Measurements from ENCODE around the gene DAB1.

The DAB1 gene

GRCh38 chr1:57378534-57378933 is 45.3 kb downstream of the DAB1 start:
- no peak overlapping the region for H3K4me3 ChIP-seq (replicated peaks; ENCODE audit: insufficient read depth, low read length)
- no peak overlapping the region for H3K27ac ChIP-seq (replicated peaks)
- DNase-seq (ENCODE audit: low read depth in 1 of 2, low spot score in 1 of 2) = no peak
- TF ChIP-seq CTCF (IDR thresholded peaks at IDR 0.05; ENCODE audit: insufficient read depth, low read length) = no peak
- TF ChIP-seq SPI1 (IDR thresholded peaks at IDR 0.05; ENCODE audit: borderline replicate concordance, low read depth) = no peak
- no peak for TF ChIP-seq POLR2AphosphoS5 (IDR thresholded peaks at IDR 0.05; ENCODE audit: low read depth)
- TF ChIP-seq REST (IDR thresholded peaks at IDR 0.05; ENCODE audit: insufficient replicate concordance, low read depth) = no peak
- TF ChIP-seq GABPA (IDR thresholded peaks at IDR 0.05; ENCODE audit: low read depth) = no peak
- no peaks in the 10 kb centered on the region for H3K27me3 ChIP-seq (ENCODE audit: insufficient read depth, poor library complexity, severe bottlenecking)

- no peak for TF ChIP-seq SPI1 (IDR thresholded peaks at IDR 0.05; ENCODE audit: borderline replicate concordance, low read depth)
- no peak for TF ChIP-seq REST (IDR thresholded peaks at IDR 0.05; ENCODE audit: insufficient replicate concordance, low read depth)
- no peak for TF ChIP-seq GABPA (IDR thresholded peaks at IDR 0.05; ENCODE audit: low read depth)
- no peak for TF ChIP-seq CTCF (IDR thresholded peaks at IDR 0.05; ENCODE audit: insufficient read depth, low read length)
- no peak for TF ChIP-seq POLR2AphosphoS5 (IDR thresholded peaks at IDR 0.05; ENCODE audit: low read depth)
- H3K4me3 ChIP-seq (replicated peaks; ENCODE audit: insufficient read depth, low read length) = no peak overlapping the region
- H3K27ac ChIP-seq (replicated peaks) = no peak overlapping the region
- DNase-seq (ENCODE audit: low read depth in 1 of 2, low spot score in 1 of 2) = no peak
- H3K27me3 ChIP-seq (ENCODE audit: insufficient read depth, poor library complexity, severe bottlenecking) = no peaks in the 10 kb centered on the region
Measured at GRCh38 chr1:57377339-57378139, 46.3 kb downstream of the DAB1 start.

- Histone ChIP-seq H3K27me3 (ENCODE audit: insufficient read depth, poor library complexity, severe bottlenecking) (no peaks in the 10 kb centered on the region), H3K4me3 (replicated peaks; ENCODE audit: insufficient read depth, low read length) (no peak overlapping the region), H3K27ac (replicated peaks) (no peak overlapping the region)
- no peak for TF ChIP-seq REST (IDR thresholded peaks at IDR 0.05; ENCODE audit: insufficient replicate concordance, low read depth)
- no peak for TF ChIP-seq GABPA (IDR thresholded peaks at IDR 0.05; ENCODE audit: low read depth)
- TF ChIP-seq SPI1 (IDR thresholded peaks at IDR 0.05; ENCODE audit: borderline replicate concordance, low read depth) = no peak
- TF ChIP-seq CTCF (IDR thresholded peaks at IDR 0.05; ENCODE audit: insufficient read depth, low read length) = no peak
- TF ChIP-seq POLR2AphosphoS5 (IDR thresholded peaks at IDR 0.05; ENCODE audit: low read depth) = no peak
- no peak for DNase-seq (ENCODE audit: low read depth in 1 of 2, low spot score in 1 of 2)
Measured at GRCh38 chr1:57376041-57376440, 47.8 kb downstream of the DAB1 start.

Data from HL-60 (cell line).